HL-60 (cell line): ENCODE measurements around the gene AIFM3.

ENCODE experiments used
- DNase-seq, 2 experiments: peaks; one replicate each; pipeline ENCODE4 v3.0.0-alpha.2; 2010 to 2020; ENCODE audit warnings: low read depth in 1 of 2, low spot score in 1 of 2
- H3K27ac ChIP-seq: fragments of 250-450 bp; sonication (Bioruptor Pico); replicated peaks from 2 replicates; pipeline ENCODE4 v1.5.1; 2020; ENCODE audit warnings: mild to moderate bottlenecking, moderate library complexity
- H3K27me3 ChIP-seq: fragments of 250-450 bp; sonication (Bioruptor Pico); 2 replicates; pipeline ENCODE4 v1.5.1; 2021; ENCODE audit warnings: mild to moderate bottlenecking, moderate library complexity; ENCODE audit not compliant: insufficient read depth, poor library complexity, severe bottlenecking
- H3K4me3 ChIP-seq: replicated peaks from 2 replicates; pipeline ENCODE4 v1.5.1; 2011; ENCODE audit warnings: mild to moderate bottlenecking, control low read depth, low read length; ENCODE audit not compliant: insufficient read depth
- GABPA ChIP-seq: IDR thresholded peaks from 2 replicates; pipeline ENCODE4 v1.6.1; 2012; ENCODE audit warnings: low read depth
- POLR2AphosphoS5 ChIP-seq: IDR thresholded peaks from 2 replicates; pipeline ENCODE4 v1.6.1; 2012; ENCODE audit warnings: low read depth
- SPI1 ChIP-seq: IDR thresholded peaks from 2 replicates; pipeline ENCODE4 v1.6.1; 2012; ENCODE audit warnings: low read depth, mild to moderate bottlenecking, borderline replicate concordance
- TF ChIP-seq, protein P1 (sequence below): IDR thresholded peaks from one replicate; pipeline ENCODE4 v1.5.1; 2011; ENCODE audit warnings: low read length, control low read depth, inconsistent platforms; ENCODE audit not compliant: insufficient read depth
- TF ChIP-seq, protein P2 (sequence below): IDR thresholded peaks from 2 replicates; pipeline ENCODE4 v1.6.1; 2012; ENCODE audit warnings: low read depth; ENCODE audit not compliant: insufficient replicate concordance

Gene AIFM3

DNA sequence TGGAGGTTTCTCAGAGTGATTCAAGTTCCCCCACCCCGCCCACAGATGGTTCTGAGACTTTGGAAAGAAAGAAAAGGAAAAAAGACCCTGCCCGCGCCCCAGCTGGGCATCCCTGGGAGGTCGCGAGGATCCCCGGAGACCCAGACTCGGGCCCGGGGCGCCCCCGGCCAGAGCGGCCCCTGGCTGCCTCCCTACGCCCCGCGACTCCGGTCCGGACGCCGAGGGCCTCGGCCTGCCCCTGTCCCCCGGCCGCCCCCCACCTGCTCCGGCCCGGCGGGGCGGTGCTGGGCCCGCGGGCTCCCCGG lies 2.3 kb upstream of the AIFM3 start:
- no peak for DNase-seq
- no peak overlapping the region for H3K27ac ChIP-seq
- TF ChIP-seq GABPA (no peak), POLR2AphosphoS5 (no peak), SPI1 (no peak)
- TF ChIP-seq, protein P1, sequence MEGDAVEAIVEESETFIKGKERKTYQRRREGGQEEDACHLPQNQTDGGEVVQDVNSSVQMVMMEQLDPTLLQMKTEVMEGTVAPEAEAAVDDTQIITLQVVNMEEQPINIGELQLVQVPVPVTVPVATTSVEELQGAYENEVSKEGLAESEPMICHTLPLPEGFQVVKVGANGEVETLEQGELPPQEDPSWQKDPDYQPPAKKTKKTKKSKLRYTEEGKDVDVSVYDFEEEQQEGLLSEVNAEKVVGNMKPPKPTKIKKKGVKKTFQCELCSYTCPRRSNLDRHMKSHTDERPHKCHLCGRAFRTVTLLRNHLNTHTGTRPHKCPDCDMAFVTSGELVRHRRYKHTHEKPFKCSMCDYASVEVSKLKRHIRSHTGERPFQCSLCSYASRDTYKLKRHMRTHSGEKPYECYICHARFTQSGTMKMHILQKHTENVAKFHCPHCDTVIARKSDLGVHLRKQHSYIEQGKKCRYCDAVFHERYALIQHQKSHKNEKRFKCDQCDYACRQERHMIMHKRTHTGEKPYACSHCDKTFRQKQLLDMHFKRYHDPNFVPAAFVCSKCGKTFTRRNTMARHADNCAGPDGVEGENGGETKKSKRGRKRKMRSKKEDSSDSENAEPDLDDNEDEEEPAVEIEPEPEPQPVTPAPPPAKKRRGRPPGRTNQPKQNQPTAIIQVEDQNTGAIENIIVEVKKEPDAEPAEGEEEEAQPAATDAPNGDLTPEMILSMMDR: no peak
- TF ChIP-seq, protein P2, sequence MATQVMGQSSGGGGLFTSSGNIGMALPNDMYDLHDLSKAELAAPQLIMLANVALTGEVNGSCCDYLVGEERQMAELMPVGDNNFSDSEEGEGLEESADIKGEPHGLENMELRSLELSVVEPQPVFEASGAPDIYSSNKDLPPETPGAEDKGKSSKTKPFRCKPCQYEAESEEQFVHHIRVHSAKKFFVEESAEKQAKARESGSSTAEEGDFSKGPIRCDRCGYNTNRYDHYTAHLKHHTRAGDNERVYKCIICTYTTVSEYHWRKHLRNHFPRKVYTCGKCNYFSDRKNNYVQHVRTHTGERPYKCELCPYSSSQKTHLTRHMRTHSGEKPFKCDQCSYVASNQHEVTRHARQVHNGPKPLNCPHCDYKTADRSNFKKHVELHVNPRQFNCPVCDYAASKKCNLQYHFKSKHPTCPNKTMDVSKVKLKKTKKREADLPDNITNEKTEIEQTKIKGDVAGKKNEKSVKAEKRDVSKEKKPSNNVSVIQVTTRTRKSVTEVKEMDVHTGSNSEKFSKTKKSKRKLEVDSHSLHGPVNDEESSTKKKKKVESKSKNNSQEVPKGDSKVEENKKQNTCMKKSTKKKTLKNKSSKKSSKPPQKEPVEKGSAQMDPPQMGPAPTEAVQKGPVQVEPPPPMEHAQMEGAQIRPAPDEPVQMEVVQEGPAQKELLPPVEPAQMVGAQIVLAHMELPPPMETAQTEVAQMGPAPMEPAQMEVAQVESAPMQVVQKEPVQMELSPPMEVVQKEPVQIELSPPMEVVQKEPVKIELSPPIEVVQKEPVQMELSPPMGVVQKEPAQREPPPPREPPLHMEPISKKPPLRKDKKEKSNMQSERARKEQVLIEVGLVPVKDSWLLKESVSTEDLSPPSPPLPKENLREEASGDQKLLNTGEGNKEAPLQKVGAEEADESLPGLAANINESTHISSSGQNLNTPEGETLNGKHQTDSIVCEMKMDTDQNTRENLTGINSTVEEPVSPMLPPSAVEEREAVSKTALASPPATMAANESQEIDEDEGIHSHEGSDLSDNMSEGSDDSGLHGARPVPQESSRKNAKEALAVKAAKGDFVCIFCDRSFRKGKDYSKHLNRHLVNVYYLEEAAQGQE: no peak
- H3K27me3 ChIP-seq: no peaks in the 10 kb centered on the region
- H3K4me3 ChIP-seq: no peak overlapping the region

DNA sequence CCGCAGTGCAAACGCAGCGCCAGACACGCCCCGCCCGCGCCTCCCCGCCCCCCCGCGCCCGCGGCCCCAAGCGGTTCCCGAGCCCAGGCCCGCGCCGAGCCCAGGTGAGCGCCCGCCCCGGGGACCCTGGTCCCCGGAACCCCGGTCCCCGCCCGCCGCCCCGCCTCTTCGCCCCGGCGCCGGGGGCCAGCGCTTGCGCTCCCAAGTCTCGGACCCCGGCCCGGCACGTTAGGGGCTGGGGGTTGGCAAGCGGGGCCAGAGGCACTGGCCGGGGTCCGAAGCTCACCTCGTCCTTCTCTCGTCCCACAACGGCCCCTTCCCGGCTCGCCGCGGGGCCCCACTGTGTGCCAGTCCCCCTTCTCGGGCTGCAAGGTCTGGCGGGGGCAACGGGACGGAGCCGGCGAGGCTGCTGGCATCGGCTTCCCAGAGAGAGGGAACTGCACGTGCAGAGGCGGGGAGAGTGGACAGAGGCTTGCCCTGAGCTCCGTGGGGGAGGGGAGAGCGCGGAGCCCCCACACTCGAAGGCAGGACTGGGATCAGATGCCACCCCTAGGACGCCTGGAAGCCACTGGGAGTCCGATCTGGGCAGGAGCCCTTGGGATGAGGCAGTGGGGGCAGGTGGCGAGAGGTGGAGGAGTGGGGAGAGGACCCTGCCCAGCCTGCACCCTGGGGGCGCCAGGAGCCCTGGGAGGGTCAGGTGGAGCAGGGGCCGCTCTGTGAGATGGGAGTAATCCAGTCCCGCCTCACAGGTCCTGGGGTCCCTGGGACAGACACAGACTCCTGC lies 1.8 kb upstream of the AIFM3 start:
- Histone ChIP-seq H3K27me3 (no peaks in the 10 kb centered on the region), H3K4me3 (no peak overlapping the region), H3K27ac (no peak overlapping the region)
- DNase-seq: no peak
- TF ChIP-seq, protein P2: no peak
- TF ChIP-seq POLR2AphosphoS5: no peak
- TF ChIP-seq SPI1: no peak
- TF ChIP-seq GABPA: no peak
- TF ChIP-seq, protein P1: no peak

DNA sequence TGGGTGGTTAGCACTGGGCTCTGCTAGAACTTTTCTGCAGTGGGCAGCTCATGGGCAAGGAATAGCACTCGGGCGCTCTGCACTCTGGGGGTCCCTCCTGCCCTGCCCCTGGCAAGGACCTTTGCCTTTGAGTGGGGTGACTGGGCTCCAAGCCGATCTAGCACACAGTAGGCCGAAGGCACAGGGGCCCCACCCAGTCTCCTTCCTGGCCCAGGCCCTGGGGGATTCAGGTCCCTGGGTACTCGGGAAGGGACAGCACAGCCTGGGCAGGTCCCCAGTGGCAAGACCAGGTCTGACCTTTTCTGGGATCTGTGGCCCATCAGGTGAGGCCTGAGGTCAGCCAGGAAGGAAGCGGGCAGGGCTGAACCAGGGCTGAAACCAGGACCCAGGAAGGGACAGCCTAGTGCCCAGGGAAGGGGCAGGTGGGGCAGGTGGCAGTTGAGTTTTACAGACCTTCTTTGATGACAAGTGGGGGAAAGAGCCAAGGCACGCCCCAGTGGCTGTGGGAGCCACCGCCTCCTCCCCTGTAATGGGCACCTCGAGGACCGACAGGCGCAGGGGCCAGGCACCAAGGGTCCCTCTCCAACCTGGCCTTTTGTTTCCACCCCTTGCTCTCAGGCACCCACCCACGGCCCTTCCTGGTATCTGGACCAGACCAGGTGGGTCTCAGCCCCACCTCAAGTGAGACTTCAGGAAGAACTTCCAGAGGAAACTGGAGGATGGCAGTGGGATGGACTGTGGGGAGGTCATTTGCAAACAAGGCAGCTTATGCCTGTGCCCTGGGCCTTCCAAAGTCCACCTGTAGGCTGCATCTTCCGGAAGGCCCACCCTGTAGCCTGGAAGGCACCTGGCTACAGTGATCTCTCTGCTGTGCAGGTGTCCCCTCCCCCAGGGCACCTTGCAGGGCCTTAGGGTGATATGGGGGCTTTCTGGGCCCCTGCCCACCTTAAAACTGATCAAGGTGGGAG lies 883 bp upstream of the AIFM3 start:
- Histone ChIP-seq H3K4me3 (no peak overlapping the region), H3K27me3 (no peaks in the 10 kb centered on the region), H3K27ac (no peak overlapping the region)
- TF ChIP-seq POLR2AphosphoS5: no peak
- TF ChIP-seq, protein P1: no peak
- DNase-seq: no peak
